Adrenal gland (tissue), 5 donors: Measurements from ENCODE around the gene NUAK2.

Experiments
- POLR2A ChIP-seq, 2 donors: fragments of 450-650 bp; IDR thresholded peaks; one replicate each; pipeline ENCODE4 v1.6.1; 2017; ENCODE audit warnings: antibody characterized with exemption in 2 of 2, mild to moderate bottlenecking in 2 of 2, moderate library complexity in 1 of 2
- TF ChIP-seq, protein P1 (sequence below), 6 experiments: fragments of 450-650 bp in 4 of 6; fragments of 200-600 bp in 2 of 6; sonication (generic) in 1 of 6; IDR thresholded peaks; 1 replicate in 5 of 6; 2 replicates in 1 of 6; pipeline versions ENCODE4 v1.5.1 to v1.8.0; 2016 to 2021; ENCODE audit warnings: antibody characterized with exemption in 6 of 6, mild to moderate bottlenecking in 2 of 6, moderate library complexity in 1 of 6
- donor health status: DM: no; HTN: no; CAD: no.

DNA sequence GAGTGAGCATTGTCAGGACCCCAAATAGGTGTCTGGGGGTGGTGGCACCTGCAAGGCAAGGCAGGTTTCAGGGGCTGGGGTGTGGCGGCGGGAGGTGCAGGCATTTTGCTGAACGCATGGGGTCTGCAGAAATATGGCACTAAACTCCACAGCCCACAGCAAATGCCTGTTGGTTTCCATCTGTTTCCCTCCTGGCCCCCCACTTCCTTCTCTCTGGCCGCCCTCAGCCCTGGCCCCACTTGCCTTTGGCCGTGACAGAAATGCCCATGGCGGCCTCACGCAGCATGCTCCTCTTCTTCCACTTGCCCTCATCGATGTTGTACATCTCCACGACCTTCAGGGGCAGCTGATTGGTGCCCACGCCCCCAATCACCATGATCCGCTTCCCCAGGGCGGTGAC, 21.4 kb upstream of the NUAK2 start:
- TF ChIP-seq, protein P1, sequence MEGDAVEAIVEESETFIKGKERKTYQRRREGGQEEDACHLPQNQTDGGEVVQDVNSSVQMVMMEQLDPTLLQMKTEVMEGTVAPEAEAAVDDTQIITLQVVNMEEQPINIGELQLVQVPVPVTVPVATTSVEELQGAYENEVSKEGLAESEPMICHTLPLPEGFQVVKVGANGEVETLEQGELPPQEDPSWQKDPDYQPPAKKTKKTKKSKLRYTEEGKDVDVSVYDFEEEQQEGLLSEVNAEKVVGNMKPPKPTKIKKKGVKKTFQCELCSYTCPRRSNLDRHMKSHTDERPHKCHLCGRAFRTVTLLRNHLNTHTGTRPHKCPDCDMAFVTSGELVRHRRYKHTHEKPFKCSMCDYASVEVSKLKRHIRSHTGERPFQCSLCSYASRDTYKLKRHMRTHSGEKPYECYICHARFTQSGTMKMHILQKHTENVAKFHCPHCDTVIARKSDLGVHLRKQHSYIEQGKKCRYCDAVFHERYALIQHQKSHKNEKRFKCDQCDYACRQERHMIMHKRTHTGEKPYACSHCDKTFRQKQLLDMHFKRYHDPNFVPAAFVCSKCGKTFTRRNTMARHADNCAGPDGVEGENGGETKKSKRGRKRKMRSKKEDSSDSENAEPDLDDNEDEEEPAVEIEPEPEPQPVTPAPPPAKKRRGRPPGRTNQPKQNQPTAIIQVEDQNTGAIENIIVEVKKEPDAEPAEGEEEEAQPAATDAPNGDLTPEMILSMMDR (IDR thresholded peaks at IDR 0.05) = no peak
- no peak for TF ChIP-seq POLR2A (IDR thresholded peaks at IDR 0.05)
